IPS DF 6.9 (cell line): ENCODE measurements around the gene WNT6.
"Not testable (repeated sequence)": the region's sequence is repeated elsewhere in the genome, so short reads cannot be mapped to it uniquely, and the experiment has no call there.

Experiments
- DNase-seq: peaks from one replicate; pipeline ENCODE4 v3.0.0-alpha.2; 2013; ENCODE audit warnings: low read depth, low spot score
- H3K27ac ChIP-seq: one replicate; pipeline ENCODE4 v1.5.1; 2013; ENCODE audit warnings: low read length, control low read depth
- H3K27me3 ChIP-seq: 2 replicates; pipeline ENCODE4 v1.6.1; 2013; ENCODE audit warnings: mild to moderate bottlenecking, low read length; ENCODE audit not compliant: control insufficient read depth, insufficient read depth
- H3K36me3 ChIP-seq: 2 replicates; pipeline ENCODE4 v1.6.1; 2013; ENCODE audit warnings: low read length; ENCODE audit not compliant: control insufficient read depth, insufficient read depth
- H3K4me1 ChIP-seq: 2 replicates; pipeline ENCODE4 v1.6.1; 2013; ENCODE audit warnings: low read length; ENCODE audit not compliant: control insufficient read depth, insufficient read depth
- H3K4me3 ChIP-seq: 2 replicates; pipeline ENCODE4 v1.5.1; 2013; ENCODE audit warnings: mild to moderate bottlenecking, low read length
- H3K9me3 ChIP-seq: 2 replicates; pipeline ENCODE4 v1.6.1; 2013; ENCODE audit warnings: low read length, inconsistent platforms; ENCODE audit not compliant: control insufficient read depth, insufficient read depth
- whole genome bisulfite sequencing: extraction: QIAGEN DNeasy Blood & Tissue Kit; methylation state at CpG from one replicate; pipeline ENCODE4 v1.1.7; 2013; ENCODE audit warnings: mixed read lengths, missing lambda C conversion rate; ENCODE audit not compliant: insufficient read length, insufficient coverage; 5-methylcytosine and 5-hydroxymethylcytosine counted together

WNT6 gene

GRCh38 chr2:218830526-218831306 lies 28.9 kb upstream of the WNT6 start:
- Histone ChIP-seq H3K9me3 (no peaks in the 10 kb centered on the region), H3K4me3 (no peak overlapping the region), H3K27ac (no peak overlapping the region), H3K36me3 (no peaks in the 10 kb centered on the region), H3K27me3 (no peaks in the 10 kb centered on the region), H3K4me1 (no peaks in the 10 kb centered on the region)
- no CpG with 5 or more reads among the region's 3 CpGs for WGBS
- no peak for DNase-seq

GRCh38 chr2:218831378-218831990 lies 28.1 kb upstream of the WNT6 start, which contains the start of gene PRKAG3:
Gene PRKAG3, minus strand, starts transcription at chr2:218831803.
- Histone ChIP-seq H3K27ac (no peak within 1 kb of the TSS), H3K4me3 (no peak within 1 kb of the TSS), H3K27me3 (no peaks in the 10 kb centered on the region), H3K9me3 (no peaks in the 10 kb centered on the region), H3K36me3 (no peaks in the 10 kb centered on the region), H3K4me1 (no peaks in the 10 kb centered on the region)
- WGBS, result no CpG with 5 or more reads among the region's 18 CpGs
- no peak for DNase-seq

GRCh38 chr2:218832081-218832480 lies 27.5 kb upstream of the WNT6 start:
- no peak overlapping the region for H3K4me3 ChIP-seq

GRCh38 chr2:218832520-218832919 lies 27.1 kb upstream of the WNT6 start:
- Histone ChIP-seq H3K36me3 (no peaks in the 10 kb centered on the region), H3K4me3 (no peak overlapping the region), H3K4me1 (no peaks in the 10 kb centered on the region), H3K9me3 (no peaks in the 10 kb centered on the region), H3K27ac (no peak overlapping the region), H3K27me3 (no peaks in the 10 kb centered on the region)
- no CpG with 5 or more reads among the region's 3 CpGs for WGBS
- no peak for DNase-seq

More at GRCh38 chr2:218832081-218832480, 27.5 kb upstream of the WNT6 start:
- DNase-seq, result no peak
- H3K27me3 ChIP-seq, result no peaks in the 10 kb centered on the region
- no peaks in the 10 kb centered on the region for H3K36me3 ChIP-seq
- no CpG with 5 or more reads among the region's 3 CpGs for WGBS
- H3K4me1 ChIP-seq, result no peaks in the 10 kb centered on the region
- no peak overlapping the region for H3K27ac ChIP-seq
- no peaks in the 10 kb centered on the region for H3K9me3 ChIP-seq

GRCh38 chr2:218833023-218833609 lies 26.5 kb upstream of the WNT6 start:
- no peaks in the 10 kb centered on the region for H3K36me3 ChIP-seq
- H3K27me3 ChIP-seq, result no peaks in the 10 kb centered on the region
- no peak overlapping the region for H3K4me3 ChIP-seq
- DNase-seq, result no peak
- no peaks in the 10 kb centered on the region for H3K9me3 ChIP-seq
- H3K27ac ChIP-seq, result no peak overlapping the region
- no peaks in the 10 kb centered on the region for H3K4me1 ChIP-seq
- no CpG with 5 or more reads among the region's 4 CpGs for WGBS

- Histone ChIP-seq H3K27me3 (no peaks in the 10 kb centered on the region), H3K4me3 (no peak overlapping the region), H3K27ac (no peak overlapping the region), H3K9me3 (no peaks in the 10 kb centered on the region), H3K36me3 (no peaks in the 10 kb centered on the region), H3K4me1 (no peaks in the 10 kb centered on the region)
- no peak for DNase-seq
- WGBS, result no CpG with 5 or more reads among the region's 4 CpGs
Measured at GRCh38 chr2:218834685-218835084, 24.9 kb upstream of the WNT6 start.

- no peak for DNase-seq
- no peak overlapping the region for H3K27ac ChIP-seq
- H3K9me3 ChIP-seq, result no peaks in the 10 kb centered on the region
- H3K4me3 ChIP-seq, result no peak overlapping the region
- no peaks in the 10 kb centered on the region for H3K36me3 ChIP-seq
- no CpG with 5 or more reads among the region's 2 CpGs for whole genome bisulfite sequencing
- no peaks in the 10 kb centered on the region for H3K27me3 ChIP-seq
- H3K4me1 ChIP-seq, result no peaks in the 10 kb centered on the region
Measured at GRCh38 chr2:218837495-218837894, 22.1 kb upstream of the WNT6 start.

GRCh38 chr2:218839430-218839829 lies 20.2 kb upstream of the WNT6 start:
- Histone ChIP-seq H3K27me3 (no peaks in the 10 kb centered on the region), H3K4me1 (no peaks in the 10 kb centered on the region), H3K27ac (no peak overlapping the region), H3K36me3 (no peaks in the 10 kb centered on the region), H3K4me3 (no peak overlapping the region), H3K9me3 (no peaks in the 10 kb centered on the region)
- no peak for DNase-seq
- no CpG with 5 or more reads among the region's 4 CpGs for WGBS

- Histone ChIP-seq H3K36me3 (no peaks in the 10 kb centered on the region), H3K4me3 (no peak overlapping the region), H3K27me3 (no peaks in the 10 kb centered on the region), H3K4me1 (no peaks in the 10 kb centered on the region), H3K9me3 (no peaks in the 10 kb centered on the region), H3K27ac (no peak overlapping the region)
- no peak for DNase-seq
- WGBS, result no CpG with 5 or more reads among the region's 1 CpG
Measured at GRCh38 chr2:218839888-218840287, 19.7 kb upstream of the WNT6 start.

- WGBS, result no CpG with 5 or more reads among the region's 5 CpGs
- not testable (repeated sequence) for DNase-seq, H3K27me3 ChIP-seq, H3K9me3 ChIP-seq, H3K4me3 ChIP-seq, H3K4me1 ChIP-seq, H3K27ac ChIP-seq, H3K36me3 ChIP-seq
Measured at GRCh38 chr2:218844334-218844733, 15.3 kb upstream of the WNT6 start.
